RWPE2 (cell line): ENCODE results near the gene AHDC1.

Experiments used
- ATAC-seq: fragments of 200-7000 bp; cut with Tn5 transposase; 3 replicates; pipeline ENCODE4 v1.9.1; 2021; ENCODE audit warnings: low read depth
- DNase-seq: peaks from one replicate; pipeline ENCODE4 v3.0.0-alpha.2; 2020; ENCODE audit warnings: low spot score
- H3K27ac ChIP-seq: fragments of 450-650 bp; 2 replicates; pipeline ENCODE4 v1.5.1; 2017; ENCODE audit warnings: mild to moderate bottlenecking; ENCODE audit not compliant: poor library complexity, severe bottlenecking
- H3K27me3 ChIP-seq: fragments of 250-450 bp; sonication (Bioruptor Pico); 2 replicates; pipeline ENCODE4 v1.5.1; 2021; ENCODE audit warnings: mild to moderate bottlenecking, moderate library complexity; ENCODE audit not compliant: insufficient read depth, poor library complexity, severe bottlenecking
- H3K36me3 ChIP-seq: fragments of 250-450 bp; sonication (Bioruptor Pico); 2 replicates; pipeline ENCODE4 v1.5.1; 2020; ENCODE audit warnings: low read depth, mild to moderate bottlenecking, moderate library complexity
- H3K4me1 ChIP-seq: fragments of 250-450 bp; sonication (Bioruptor Pico); 2 replicates; pipeline ENCODE4 v1.5.1; 2021; ENCODE audit warnings: mild to moderate bottlenecking, moderate library complexity; ENCODE audit not compliant: insufficient read depth, poor library complexity, severe bottlenecking
- H3K4me3 ChIP-seq: fragments of 250-450 bp; sonication (Bioruptor Pico); 2 replicates; pipeline ENCODE4 v1.5.1; 2021; ENCODE audit warnings: mild to moderate bottlenecking, moderate library complexity; ENCODE audit not compliant: severe bottlenecking
- H3K9me3 ChIP-seq: fragments of 250-450 bp; sonication (Bioruptor Pico); 2 replicates; pipeline ENCODE4 v1.5.1; 2021; ENCODE audit warnings: mild to moderate bottlenecking, moderate library complexity; ENCODE audit not compliant: severe bottlenecking
- TF ChIP-seq, protein P1 (sequence below): fragments of 450-650 bp; IDR thresholded peaks from one replicate; pipeline ENCODE4 v1.5.1; 2017; ENCODE audit warnings: mild to moderate bottlenecking, moderate library complexity; ENCODE audit not compliant: poor library complexity, severe bottlenecking

Gene AHDC1

DNA sequence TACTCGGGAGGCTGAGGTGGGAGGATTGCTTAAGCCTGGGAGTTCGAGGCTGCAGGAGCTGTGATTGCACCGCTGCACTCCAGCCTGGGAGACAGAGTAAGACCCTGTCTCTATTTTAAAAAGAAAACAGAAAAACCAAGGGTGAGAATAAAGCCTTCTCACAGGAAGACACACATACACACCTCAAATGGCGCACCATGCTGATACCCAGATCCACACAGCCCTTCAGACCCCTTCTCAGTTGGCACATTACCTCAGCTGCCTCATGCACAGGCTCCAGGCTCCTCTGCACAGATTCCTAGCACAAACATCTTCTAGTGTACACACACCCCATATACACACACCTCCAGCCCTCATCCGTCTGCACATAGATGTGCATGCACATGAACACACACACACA is 23.1 kb upstream of the AHDC1 start:
- no peaks in the 10 kb centered on the region for H3K9me3 ChIP-seq
- peaks cover 4% of the 10 kb centered on the region for H3K4me1 ChIP-seq
- no peak for ATAC-seq

DNA sequence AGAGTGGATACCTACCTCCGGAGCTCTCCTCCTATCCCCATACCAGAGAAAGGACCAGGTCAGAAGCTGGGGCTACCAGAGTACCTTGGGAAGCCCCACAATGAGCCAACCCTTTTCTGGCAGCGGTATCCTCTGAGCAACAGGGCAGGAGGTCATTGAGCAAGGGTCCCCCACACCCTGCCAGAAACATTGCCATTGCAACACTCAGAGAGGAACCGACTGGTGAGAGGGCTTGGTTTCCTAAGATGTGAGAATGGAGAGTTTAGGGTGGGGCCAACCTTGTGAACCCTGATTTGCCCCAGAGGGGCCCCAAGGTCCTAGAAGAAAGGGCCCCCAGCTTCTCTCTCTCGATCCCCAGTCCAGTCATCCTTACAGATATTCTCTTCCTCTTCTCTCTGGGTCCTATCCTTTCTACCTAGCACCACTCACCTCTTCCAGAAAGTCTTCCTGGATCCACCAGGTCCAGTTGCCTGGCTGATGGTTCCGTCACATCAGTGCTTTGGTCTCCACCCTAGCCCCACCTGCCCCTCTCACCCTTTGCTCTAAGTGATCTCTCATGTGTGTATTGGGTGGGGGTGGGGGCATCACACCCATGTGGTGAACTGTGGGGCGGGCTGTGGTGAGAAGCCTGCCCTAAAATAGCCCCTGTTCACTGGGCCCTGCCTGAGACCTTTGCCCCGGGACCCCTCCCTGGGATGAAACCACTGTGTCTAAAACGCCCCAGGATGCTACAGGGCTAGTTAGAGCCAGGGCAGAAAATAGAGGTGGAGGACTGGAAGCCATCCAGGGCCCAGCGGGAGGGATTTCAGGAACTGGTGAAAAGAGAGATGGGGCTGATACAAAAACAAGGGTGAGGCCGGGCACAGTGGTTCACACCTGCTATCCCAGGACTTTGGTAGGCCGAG is 22.3 kb upstream of the AHDC1 start:
- TF ChIP-seq, protein P1, sequence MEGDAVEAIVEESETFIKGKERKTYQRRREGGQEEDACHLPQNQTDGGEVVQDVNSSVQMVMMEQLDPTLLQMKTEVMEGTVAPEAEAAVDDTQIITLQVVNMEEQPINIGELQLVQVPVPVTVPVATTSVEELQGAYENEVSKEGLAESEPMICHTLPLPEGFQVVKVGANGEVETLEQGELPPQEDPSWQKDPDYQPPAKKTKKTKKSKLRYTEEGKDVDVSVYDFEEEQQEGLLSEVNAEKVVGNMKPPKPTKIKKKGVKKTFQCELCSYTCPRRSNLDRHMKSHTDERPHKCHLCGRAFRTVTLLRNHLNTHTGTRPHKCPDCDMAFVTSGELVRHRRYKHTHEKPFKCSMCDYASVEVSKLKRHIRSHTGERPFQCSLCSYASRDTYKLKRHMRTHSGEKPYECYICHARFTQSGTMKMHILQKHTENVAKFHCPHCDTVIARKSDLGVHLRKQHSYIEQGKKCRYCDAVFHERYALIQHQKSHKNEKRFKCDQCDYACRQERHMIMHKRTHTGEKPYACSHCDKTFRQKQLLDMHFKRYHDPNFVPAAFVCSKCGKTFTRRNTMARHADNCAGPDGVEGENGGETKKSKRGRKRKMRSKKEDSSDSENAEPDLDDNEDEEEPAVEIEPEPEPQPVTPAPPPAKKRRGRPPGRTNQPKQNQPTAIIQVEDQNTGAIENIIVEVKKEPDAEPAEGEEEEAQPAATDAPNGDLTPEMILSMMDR, result no peak
- Histone ChIP-seq H3K4me3 (no peak overlapping the region), H3K27ac (no peak overlapping the region), H3K36me3 (no peaks in the 10 kb centered on the region), H3K4me1 (peaks cover 4% of the 10 kb centered on the region), H3K9me3 (no peaks in the 10 kb centered on the region), H3K27me3 (no peaks in the 10 kb centered on the region)
- DNase-seq, result no peak
- no peak for ATAC-seq

More for the DNA sequence above, 23.1 kb upstream of the AHDC1 start:
- Histone ChIP-seq H3K36me3 (no peaks in the 10 kb centered on the region), H3K27me3 (no peaks in the 10 kb centered on the region), H3K4me3 (no peak overlapping the region), H3K27ac (no peak overlapping the region)
- TF ChIP-seq, protein P1, result no peak
- no peak for DNase-seq

DNA sequence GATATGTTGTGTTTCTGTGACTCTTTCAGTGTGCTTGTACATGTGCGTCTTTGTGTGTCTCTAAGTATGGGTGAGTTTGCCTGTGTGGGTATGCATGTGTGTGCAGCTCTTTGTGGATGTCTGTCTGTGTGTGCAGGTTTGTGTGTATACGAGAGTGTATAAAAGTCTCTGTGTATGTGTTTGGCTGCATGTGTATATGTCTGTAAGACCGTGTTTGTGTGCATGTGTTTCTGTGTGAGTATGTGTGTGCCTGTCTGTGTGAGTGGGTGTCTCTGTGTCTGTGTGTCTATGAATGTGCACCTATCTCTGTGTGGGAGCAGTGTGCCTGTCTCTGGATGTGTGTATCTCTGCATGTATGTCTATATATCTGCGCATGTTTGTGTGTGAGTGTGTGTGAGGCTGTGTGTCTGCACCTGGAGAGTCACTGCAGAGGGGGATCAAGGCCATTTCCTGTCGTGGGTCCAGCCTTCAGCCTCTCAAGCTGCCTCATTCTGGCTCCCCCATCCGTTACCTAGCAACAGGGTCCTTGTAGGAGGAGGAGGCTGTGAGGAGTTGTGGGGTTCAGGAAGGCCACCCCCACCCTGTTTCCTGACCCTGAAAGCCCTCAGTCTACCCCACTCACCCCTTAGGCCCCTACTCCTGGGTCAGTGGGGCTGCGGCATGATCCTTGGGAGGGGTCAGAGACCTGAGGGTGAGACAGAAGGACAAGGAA is 20.7 kb upstream of the AHDC1 start:
- TF ChIP-seq, protein P1, result no peak
- Histone ChIP-seq H3K36me3 (no peaks in the 10 kb centered on the region), H3K27ac (no peak overlapping the region), H3K4me3 (no peak overlapping the region), H3K27me3 (no peaks in the 10 kb centered on the region), H3K9me3 (no peaks in the 10 kb centered on the region), H3K4me1 (peaks cover 4% of the 10 kb centered on the region)
- no peak for ATAC-seq
- no peak for DNase-seq

DNA sequence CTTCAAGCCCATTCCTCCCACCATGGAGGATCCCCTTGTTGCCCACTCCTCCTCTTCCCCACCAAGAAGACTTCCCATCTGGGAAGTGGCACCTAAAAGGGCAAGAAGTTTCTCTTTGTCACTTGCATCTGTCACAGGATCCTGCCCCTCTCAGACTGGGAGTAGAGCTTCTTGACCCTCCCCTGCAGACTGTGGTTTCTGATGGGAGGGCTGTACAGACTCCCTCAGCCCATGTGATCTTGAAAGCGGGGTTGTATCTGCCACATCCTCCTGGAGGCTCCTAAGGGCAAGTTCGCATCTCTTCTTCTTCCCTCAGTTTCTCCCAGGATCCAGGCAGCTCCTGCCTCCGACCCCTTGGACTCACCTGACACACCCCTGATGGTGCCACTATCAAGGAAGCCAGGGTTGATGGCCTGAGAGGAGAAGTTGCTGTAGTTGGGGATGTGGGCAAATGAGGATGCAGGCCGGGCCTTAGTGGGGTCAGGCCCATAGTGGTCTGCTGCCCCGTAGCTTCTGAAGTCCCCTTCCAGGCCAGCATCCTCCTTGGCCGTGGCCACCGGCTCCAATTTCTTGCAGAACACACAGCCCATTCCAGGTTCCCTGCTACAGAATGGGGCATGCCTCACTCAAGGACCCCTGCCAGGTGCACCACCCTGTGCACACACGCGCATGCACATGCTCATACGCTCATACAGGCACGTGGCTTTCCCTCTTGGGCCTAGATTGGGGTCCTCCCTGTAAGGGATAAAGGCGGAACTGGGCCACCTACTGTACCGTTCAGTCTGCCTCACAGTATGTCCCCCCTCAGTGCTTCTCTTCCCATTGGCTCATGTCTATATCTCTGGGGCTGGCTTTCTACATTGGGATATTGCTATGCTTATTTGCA is 19.6 kb upstream of the AHDC1 start:
- Histone ChIP-seq H3K4me3 (no peak overlapping the region), H3K4me1 (peaks cover 4% of the 10 kb centered on the region), H3K36me3 (no peaks in the 10 kb centered on the region), H3K27me3 (no peaks in the 10 kb centered on the region), H3K9me3 (no peaks in the 10 kb centered on the region), H3K27ac (no peak overlapping the region)
- DNase-seq (no peak), ATAC-seq (no peak)
- TF ChIP-seq, protein P1, result no peak
